AG04449 (cell line): ENCODE measurements around the gene SCFD2.

ENCODE experiments used
- CTCF ChIA-PET: fragments of 350-600 bp; formaldehyde crosslinking; extraction: SDS; loops from one replicate; lab custom pipeline; 2021; ENCODE audit warnings: antibody characterized with exemption; lab: Yijun Ruan, JAX
- POLR2A ChIA-PET: fragments of 400-600, 350-600 bp; formaldehyde crosslinking; extraction: SDS; loops from one replicate; lab custom pipeline; 2020; ENCODE audit warnings: antibody characterized with exemption, inconsistent platforms; lab: Yijun Ruan, JAX
- DNase-seq: peaks from one replicate; pipeline ENCODE4 v3.0.0-alpha.2; 2010; ENCODE audit warnings: low read depth, low spot score
- H3K4me3 ChIP-seq: 2 replicates; pipeline ENCODE4 v1.5.1; 2011; ENCODE audit warnings: low read depth, mild to moderate bottlenecking, control low read depth, low read length
- CTCF ChIP-seq: IDR thresholded peaks from one replicate; pipeline ENCODE4 v1.5.1; 2011; ENCODE audit warnings: mild to moderate bottlenecking, moderate library complexity, low read length, control low read depth, inconsistent platforms; ENCODE audit not compliant: insufficient read depth; ENCODE audit errors: missing control alignments

Gene SCFD2

GRCh38 chr4:53120778-53121177, 245.1 kb downstream of the SCFD2 start:
- no peak for TF ChIP-seq CTCF
- no peak overlapping the region for H3K4me3 ChIP-seq
- ChIA-PET CTCF (no interaction called here), POLR2A (no interaction called here)
- no peak for DNase-seq

DNA sequence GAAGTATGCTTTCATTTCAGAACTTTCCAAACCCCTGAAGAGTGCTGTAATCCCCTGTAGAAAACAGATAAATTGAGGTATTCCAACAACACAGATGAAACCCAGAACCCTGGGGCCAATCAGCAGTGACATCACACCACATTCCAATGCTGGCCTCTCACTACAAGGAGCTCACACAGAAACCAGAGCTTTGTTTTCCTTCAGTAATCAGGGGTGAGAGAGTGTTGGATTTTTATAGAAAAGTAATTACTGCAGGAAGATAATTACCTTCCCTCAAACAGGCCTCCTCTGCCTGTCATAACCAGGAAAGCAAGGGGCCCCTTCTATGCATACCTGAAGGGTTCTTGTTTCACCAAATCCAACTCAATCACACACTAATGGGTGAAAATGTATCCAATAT, 246.2 kb downstream of the SCFD2 start:
- no peak overlapping the region for H3K4me3 ChIP-seq
- ChIA-PET CTCF (no interaction called here), POLR2A (no interaction called here)
- no peak for TF ChIP-seq CTCF
- no peak for DNase-seq

GRCh38 chr4:53118676-53119075, 247.2 kb downstream of the SCFD2 start:
- H3K4me3 ChIP-seq = no peak overlapping the region
- no peak for DNase-seq
- CTCF ChIA-PET = no interaction called here
- POLR2A ChIA-PET = no interaction called here
- TF ChIP-seq CTCF = no peak

DNA sequence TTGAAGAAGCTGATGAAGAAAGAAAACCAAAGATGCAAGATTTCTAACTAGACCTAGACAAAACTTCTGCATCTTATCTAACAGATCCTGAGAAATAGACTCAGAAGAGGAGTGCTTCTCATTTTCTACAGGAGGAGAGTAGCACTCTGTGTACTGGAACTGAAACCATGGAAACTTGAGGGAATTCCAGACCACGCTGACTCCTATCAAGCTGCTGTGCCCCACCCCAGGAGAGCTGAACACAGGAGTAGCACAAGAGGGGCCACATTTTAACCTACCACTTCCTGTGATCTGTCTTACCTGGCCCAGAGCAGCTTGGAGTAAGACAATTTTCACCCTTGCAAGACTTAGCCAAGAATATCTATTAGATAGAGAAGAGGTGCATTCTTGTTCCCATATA, 248.9 kb downstream of the SCFD2 start:
- no peak for DNase-seq
- no peak overlapping the region for H3K4me3 ChIP-seq
- TF ChIP-seq CTCF = no peak
- ChIA-PET POLR2A (no interaction called here), CTCF (interaction anchor here (0.8 to 1.4 kb wide), 3 partner anchors 14 to 1117 kb away, joined by 3 read pairs; no protein-coding TSS in a partner anchor)

DNA sequence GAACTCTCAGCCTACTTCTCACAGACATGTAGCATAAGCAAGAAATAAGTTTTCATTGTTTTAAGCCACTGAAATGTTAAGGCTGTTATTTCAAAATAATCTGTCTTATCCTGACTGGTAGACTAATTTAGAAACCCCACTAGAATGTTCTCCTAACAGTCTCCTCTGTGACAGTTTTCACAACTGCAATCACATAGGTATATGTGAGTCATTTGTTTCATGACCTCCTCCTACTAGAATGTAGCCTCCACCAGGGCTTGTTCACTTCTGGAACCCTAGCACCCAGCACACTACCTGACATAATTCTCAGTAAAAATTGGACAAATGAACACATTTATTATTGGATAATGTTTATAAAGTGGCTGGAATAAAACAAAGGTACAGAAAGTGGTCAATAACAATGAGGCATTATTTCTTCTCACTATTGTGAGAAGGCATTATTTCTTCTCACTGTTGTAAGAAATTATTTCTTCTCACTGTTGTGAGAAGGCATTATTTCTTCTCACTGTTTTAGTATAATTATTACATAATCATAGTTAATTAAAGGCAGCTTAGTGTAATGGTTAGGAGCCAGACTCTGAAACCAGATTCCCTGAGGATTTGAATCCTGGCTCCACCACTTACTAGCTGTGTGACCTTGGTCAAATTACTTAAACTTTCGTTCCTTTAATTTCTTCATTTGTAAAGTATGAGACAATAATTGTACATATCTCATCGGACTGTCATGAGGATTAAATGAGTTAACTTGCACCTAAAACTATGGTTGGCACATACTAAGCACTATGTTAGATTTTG, 252.2 kb downstream of the SCFD2 start:
- CTCF ChIA-PET = no interaction called here
- POLR2A ChIA-PET = no interaction called here
- DNase-seq = no peak
- no peak for TF ChIP-seq CTCF
- no peak overlapping the region for H3K4me3 ChIP-seq

- CTCF ChIA-PET = no interaction called here
- POLR2A ChIA-PET = no interaction called here
- DNase-seq = no peak
- TF ChIP-seq CTCF = no peak
- H3K4me3 ChIP-seq = no peak overlapping the region
These were observed 260.5 kb downstream of the SCFD2 start for GRCh38 chr4:53105313-53105712.
